ENCODE data around the gene OSBPL8.

OSBPL8 gene

DNA sequence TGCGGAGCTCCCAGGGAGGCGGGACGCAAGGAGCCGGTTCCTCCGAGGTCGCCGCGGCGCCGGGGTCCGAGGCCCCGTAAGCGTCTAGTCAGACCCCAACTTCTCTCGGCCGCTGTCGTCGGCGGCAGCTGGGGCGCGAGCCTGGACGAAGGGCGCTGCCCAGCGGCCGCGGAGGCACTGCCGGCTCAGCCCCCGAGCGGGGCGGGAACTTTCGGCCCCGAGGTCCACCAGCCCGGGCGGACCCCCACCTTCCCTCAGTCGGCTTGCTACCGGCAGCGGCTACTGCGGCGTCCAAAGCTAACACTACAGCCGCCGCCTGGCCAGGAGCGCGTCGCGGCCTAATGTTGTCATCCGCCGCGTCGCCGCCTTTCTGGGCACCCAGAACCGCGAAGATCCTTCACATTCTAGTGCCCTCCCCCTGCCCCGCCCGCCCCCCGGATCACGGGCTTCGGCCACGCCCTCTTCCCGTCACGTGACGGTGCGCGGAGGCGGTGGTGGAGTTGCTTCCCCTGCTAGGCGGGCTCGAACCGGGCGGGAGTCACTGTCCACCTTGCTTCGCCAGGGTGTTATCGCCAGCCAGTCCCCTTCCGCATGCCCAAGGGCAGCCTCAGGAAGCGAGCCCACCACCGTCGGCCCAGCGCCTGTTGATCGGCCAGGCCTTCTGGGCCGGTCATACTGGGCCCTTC lies at the start of gene OSBPL8:
Gene OSBPL8 (minus strand): TSS at position 372 of the 686 bp plus-strand sequence. CDS start 72,220 bp downstream, outside the sequence.
- peak; percentile 93 for DNase-seq

DNA sequence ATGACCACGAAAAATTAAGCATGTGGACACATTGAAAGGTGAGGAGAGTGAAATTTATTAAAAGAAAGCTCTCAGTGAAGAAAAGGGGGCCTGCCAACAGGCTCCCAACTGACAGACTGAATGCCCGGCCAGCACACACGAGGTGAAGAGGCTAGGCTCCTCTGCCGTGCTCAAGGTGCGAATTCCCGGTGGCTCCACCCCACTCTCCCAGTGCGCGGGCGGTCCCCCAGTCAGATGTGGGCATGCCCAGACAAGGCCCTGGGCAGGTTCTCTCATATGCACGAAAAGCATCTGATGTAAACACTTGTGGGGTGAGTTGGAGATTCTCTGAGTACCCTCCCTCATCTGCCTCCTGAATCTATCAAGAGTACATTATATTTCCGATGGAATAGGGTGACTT lies 48.5 kb upstream of the OSBPL8 start:
- no peak for DNase-seq

DNA sequence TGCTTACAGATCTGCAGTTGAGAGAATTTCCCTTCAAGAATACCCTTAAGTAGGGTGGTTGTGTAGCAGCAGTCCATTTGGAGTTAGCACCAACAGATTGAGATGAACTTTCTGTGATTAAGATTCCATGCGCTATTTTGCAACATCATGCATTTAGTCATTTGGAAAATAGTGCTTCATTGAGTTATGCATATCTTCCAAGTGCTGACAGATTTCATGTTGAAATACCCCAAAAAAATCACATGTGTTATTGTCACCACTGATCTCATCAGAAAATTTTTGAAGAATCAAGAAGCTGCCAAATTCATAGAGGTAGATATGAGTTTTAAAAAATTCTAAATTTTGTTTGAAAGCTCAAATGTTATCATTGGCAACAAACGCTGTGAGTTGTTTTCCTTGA lies 35.5 kb upstream of the OSBPL8 start:
- no peak for DNase-seq

GRCh38 chr12:76591476-76591875 lies 31.9 kb upstream of the OSBPL8 start:
- DNase-seq: no peak

GRCh38 chr12:76590131-76590530 lies 30.6 kb upstream of the OSBPL8 start:
- DNase-seq: no peak

DNA sequence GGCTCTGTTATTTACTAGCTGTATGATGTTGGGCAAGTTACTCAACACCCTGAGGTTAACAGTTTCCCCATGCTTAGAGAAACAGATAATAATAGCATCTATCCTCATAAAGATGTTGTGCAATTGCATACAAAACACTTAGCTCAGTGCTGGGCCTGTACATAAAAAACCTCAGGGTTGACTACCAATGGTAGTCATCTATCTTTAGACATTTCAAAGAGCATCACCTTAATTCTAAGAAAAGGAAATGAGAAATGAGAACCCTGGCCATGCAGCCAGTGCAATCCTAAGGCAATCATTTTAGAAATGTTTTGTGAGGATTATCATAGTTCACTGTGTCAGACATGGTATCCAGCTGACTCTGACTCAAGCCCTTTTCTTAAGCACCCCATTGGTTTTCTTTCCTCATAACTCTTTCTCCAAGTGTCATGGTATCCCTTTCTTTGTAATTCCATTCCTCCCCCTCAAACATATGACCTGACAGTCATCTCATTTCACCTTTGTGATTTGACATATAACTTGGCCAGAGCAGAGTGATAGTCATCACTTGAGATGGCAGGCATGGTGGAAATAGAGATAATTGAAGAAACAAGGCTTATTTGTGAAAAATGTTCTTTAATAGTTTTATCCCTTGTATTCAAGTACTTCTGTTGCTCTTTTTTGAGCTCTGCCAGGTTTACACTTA lies 29.5 kb upstream of the OSBPL8 start:
- DNase-seq: no peak

GRCh38 chr12:76587428-76588178 lies 28.0 kb upstream of the OSBPL8 start:
- DNase-seq: no peak

DNA sequence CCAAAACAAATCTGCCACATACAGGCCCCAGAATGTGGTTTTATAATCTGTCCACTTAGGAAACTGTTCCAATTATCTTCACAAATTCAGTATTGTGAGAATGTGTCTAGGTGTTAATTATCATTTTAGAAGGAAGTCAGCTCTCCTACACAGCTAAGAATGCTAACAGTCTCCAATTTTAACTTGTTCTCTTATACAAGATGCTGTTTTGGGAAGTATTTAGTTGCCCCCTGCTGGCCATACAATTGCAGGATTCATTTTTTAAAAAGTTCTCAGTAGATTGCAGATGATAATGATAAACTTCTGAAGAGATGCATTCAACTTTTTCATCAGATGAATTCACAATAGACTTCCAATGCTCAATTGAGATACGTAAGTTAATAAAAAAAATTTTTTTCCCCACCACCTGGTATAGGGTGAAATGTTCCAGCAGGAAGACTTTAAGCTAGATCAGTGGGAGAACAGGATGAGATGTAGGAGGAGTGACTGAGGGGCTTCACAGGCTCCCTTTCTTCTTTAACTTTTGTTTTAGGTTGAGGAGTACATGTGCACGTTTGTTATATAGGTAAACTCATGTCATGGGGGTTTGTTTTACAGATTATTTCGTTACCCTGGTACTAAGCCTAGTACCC lies 27.3 kb upstream of the OSBPL8 start:
- DNase-seq: no peak

DNA sequence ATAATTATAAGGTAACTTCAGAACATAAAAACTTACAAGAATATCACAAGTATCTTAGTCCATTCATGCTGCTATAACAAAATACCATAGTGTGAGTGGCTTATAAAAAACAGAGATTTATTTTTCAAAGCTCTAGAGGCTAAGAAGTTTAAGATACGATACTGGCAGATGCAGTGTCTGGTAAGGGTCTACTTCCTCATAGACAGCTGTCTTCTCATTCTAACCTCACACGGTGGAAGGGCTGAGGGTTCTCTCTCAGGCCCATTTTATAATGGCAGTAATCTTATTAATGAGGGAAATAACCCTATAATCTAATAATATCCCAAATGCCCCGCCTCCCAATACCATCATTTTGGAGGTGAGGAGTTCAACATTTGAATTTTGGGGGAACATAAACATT lies 23.7 kb upstream of the OSBPL8 start:
- DNase-seq: no peak

- no peak for DNase-seq
Observed at GRCh38 chr12:76573840-76574373, 14.3 kb upstream of the OSBPL8 start.

- no peak for DNase-seq
Observed at GRCh38 chr12:76571256-76571655, 11.7 kb upstream of the OSBPL8 start.

DNA sequence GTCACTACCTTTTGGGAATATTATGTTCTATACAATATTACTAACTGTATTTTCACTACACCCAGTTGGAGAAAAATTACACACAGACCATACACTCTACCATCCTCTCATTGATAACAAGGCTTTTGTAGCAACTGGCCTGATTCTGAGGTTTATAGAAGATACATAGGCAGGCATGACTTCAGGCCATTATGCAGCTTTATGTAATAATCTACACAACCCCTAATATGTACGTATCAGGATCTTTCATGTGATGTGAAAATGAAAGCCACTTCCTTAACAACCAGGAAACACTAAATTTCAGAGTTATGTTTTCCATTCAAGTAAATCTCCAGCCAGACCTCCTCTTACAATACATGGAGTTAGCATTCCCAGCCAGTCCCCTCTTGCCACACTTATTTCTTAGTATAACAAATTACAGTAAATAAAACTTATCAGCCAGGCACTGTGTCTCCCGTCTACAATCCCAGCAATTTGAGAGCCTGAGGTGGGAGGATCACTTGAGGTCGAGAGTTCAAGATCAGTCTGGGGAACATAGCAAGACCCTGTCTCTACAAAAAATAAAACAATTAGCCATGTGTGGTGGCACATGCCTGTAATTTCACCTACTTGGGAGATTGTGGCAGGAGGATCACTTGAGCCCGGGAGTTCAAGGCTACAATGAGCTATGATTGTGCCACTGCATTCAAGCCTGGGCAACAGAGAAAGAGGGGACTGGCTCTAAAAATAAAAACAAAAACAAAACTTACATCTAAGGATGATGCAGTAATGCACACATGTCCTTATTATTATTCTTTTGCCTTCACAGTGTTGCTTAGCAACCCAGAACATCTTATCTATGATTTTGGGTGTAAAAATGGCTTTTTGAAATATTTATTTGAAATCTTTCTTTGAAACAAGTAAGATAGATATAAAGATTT lies 10.4 kb upstream of the OSBPL8 start:
- DNase-seq: no peak

GRCh38 chr12:76568888-76569551 lies 9.4 kb upstream of the OSBPL8 start:
- no peak for DNase-seq

DNA sequence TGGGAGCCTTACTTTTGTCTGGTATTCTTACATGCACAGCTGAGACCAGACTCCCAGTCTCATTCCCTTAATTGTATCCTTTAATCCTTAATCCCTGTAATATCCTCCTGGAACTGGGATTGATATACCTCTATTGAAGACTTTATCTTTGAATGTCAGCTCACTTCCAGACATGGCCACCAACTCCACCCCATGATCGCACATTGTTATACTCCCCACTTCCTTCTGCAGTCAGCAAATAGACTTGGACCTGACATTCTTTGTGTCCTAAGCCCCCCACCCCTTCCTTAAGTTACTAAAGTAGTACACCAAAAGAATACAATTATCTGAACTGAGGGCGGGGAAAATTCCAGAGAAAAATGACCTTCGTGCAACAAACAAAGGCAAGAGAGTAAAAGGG lies 8.6 kb upstream of the OSBPL8 start:
- no peak for DNase-seq

DNA sequence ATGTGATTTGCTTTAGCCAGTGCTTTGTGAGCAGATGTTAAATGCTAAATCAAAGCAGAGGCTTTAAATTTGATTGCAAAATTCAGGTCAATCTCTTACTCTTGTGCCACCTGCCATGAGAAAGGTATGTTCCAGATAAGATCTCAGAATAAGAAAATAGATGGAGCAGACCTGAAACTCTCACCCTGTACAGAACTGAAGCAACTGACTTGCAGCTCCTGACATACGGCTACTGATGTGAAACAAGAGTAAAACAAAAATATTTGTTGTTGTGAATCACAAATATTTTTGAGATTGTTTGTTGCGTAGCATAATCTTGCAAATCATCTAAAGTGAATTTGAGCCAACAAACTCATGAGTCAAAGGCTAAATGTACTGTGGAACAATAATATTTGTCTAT lies 3.5 kb upstream of the OSBPL8 start:
- no peak for DNase-seq

- DNase-seq: no peak
Observed at GRCh38 chr12:76562130-76562529, 2.6 kb upstream of the OSBPL8 start.

DNA sequence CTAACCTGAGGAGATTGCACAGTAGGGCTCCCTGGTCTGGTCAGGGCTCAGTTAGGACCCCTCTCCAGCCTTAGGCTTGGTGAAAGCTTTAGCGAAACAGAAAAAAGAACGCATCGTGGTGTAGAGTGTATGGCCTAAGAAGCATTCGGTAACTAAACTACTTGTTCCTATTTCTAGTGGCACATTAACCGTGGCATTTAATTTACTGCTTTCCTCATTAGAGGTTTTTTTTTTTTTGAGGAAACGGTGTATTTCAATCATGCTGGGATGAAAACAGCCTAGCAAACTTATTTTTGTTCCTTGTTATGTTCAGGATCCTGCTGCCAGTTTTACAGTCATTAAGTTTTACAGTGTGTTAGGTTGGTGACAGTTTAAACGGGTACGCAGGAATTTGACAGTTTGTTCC lies 518 bp upstream of the OSBPL8 start:
- DNase-seq: no peak

DNA sequence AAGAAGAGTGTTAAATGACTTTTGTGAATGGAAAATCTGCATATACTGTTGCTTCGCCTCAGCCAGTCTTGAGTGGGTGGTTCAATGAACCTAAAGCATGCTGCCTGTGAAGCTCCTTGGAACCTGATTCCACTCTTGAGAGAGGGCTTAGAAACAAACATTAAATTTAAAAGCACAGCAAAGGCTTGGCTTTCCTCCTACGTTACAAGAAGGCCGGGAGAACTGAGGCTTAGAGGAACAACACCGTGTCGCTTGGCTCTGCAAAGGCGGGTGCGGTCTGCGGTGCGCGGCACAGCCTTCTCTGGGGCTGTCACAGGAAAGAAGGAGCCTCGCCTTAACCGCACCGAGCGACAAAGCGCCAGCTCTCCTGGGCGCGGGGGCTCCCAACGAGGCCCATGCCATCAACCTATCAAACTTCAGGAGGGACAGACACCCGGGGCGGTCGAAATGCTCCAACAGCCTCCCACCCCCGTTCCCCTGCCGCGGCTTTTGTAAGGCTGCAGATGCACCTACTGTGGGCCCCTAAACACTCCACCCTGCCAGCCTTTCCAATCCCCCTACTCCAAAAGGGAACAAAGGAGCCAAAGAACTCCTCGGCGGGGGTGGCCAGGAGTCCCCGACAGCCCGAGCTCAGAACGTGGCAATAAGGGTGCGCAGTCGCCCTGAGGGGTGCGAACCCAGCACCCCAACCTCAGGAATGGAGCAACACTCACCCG lies 729 bp downstream of the OSBPL8 start:
- peak; percentile 60 for DNase-seq

DNA sequence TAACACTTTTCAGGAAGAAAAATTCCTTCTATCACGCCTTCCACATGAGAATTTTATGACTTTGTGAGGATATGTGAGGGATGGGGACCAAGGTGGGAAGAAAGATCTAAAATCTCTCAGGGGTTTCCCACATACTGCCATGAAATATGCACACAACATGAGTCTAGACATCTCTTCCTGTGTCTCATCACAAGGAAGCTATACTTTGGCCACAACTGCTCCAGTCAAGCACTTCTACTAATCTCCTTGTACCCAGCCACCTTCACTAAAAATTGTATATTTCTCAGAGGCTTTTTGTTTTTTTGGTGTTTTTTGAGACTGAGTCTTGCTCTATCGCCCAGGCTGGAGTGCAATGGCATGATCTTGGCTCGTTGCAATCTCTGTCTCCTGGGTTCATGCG lies 3.2 kb downstream of the OSBPL8 start:
- no peak for DNase-seq

DNA sequence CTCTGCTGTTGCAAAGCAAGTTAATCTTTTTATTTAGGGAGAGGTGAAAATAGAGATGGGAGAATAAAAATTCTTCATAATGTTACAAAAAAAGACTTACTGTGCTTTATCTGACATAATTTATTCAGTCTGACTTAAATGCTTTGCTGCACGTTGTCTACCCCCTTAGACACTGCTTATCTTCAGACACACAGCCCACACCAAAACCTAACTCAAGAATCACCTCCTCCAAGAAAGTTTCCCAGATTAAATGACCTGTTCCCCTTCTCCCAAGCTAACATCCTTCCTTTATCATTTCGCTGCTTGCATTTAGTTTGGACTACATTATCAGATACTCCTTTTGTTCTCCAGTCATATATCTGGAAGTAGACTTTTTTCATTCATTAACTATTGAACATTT lies 3.8 kb downstream of the OSBPL8 start:
- no peak for DNase-seq

- no peak for DNase-seq
Observed at GRCh38 chr12:76555231-76555767, 4.3 kb downstream of the OSBPL8 start.

Measured in activated CD4-positive, alpha-beta T cell treated with anti-CD3 and anti-CD28 coated beads for 1 hour (primary cell).